ENCODE results near the gene MYO15A. TPM values are rescaled to one million over a fixed set of nuclear protein-coding genes. Genes with fewer than 3 reads are reported as not detected.

The MYO15A gene, protein sequence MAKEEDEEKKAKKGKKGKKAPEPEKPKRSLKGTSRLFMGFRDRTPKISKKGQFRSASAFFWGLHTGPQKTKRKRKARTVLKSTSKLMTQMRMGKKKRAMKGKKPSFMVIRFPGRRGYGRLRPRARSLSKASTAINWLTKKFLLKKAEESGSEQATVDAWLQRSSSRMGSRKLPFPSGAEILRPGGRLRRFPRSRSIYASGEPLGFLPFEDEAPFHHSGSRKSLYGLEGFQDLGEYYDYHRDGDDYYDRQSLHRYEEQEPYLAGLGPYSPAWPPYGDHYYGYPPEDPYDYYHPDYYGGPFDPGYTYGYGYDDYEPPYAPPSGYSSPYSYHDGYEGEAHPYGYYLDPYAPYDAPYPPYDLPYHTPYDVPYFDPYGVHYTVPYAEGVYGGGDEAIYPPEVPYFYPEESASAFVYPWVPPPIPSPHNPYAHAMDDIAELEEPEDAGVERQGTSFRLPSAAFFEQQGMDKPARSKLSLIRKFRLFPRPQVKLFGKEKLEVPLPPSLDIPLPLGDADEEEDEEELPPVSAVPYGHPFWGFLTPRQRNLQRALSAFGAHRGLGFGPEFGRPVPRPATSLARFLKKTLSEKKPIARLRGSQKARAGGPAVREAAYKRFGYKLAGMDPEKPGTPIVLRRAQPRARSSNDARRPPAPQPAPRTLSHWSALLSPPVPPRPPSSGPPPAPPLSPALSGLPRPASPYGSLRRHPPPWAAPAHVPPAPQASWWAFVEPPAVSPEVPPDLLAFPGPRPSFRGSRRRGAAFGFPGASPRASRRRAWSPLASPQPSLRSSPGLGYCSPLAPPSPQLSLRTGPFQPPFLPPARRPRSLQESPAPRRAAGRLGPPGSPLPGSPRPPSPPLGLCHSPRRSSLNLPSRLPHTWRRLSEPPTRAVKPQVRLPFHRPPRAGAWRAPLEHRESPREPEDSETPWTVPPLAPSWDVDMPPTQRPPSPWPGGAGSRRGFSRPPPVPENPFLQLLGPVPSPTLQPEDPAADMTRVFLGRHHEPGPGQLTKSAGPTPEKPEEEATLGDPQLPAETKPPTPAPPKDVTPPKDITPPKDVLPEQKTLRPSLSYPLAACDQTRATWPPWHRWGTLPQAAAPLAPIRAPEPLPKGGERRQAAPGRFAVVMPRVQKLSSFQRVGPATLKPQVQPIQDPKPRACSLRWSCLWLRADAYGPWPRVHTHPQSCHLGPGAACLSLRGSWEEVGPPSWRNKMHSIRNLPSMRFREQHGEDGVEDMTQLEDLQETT (N-terminal part only)
- total RNA-seq = 1 to 10 TPM; 2.3 to 6.1 TPM

DNA sequence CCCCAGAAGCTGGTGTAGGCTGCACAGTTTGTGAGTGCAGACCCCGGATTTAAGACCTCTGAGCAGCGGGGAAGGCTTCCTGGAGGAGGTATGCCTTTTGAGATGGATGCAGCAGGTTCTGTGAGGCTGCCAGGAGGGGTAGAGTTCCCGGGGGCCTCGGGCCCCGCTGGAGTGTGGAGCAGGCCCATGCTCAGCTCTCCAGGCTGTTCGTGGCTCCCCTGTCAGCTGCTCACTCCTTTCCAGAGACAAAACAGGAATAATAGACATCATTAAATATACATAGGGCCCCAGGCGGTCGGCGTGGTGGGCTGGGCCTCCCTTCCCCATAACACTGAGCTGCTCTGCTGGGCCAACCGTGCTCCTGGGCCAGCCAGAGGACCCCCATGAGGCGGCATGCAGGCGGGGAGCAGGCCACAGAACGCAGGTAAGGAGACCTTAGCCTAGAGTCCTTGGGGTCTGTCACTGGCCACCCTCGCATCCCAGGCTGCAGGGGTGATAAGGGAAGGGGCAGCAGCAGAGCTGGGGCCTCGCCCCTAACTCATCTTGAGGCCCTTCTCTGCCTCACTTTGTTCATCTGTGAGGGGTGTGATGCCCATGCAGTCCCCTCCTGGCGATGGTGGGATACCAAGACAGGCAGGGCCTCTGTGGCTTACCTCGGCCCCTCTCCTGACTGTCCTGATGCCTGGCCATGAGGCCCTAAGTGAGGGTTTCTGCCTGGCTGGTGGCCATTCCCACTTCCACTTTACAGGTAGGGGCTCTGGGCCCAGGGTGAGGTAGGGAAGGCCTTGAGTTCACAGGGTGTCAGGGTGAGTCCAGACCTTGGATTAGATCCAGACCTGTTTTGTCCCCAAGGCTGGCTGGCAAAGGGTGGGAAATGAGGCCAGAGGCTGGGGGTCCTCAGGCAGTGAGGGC, at the start of gene MYO15A:
Gene MYO15A, plus strand, starts transcription at position 356 of the 912 bp plus-strand sequence. CDS start 10,045 bp downstream, outside the sequence.
- Histone ChIP-seq H3K27ac (no peak within 1 kb of the TSS), H3K27me3 (replicated peaks; ENCODE audit: insufficient read depth) (no peaks in the 10 kb centered on the region), H3K4me3 (no peak within 1 kb of the TSS), H3K4me1 (ENCODE audit: control insufficient read depth in 1 of 2, low read depth in 2 of 2) (no peaks in the 10 kb centered on the region), H3K9me3 (no peaks in the 10 kb centered on the region), H3K36me3 (peaks cover 19% of the 10 kb centered on the region)
- TF ChIP-seq, protein P1, sequence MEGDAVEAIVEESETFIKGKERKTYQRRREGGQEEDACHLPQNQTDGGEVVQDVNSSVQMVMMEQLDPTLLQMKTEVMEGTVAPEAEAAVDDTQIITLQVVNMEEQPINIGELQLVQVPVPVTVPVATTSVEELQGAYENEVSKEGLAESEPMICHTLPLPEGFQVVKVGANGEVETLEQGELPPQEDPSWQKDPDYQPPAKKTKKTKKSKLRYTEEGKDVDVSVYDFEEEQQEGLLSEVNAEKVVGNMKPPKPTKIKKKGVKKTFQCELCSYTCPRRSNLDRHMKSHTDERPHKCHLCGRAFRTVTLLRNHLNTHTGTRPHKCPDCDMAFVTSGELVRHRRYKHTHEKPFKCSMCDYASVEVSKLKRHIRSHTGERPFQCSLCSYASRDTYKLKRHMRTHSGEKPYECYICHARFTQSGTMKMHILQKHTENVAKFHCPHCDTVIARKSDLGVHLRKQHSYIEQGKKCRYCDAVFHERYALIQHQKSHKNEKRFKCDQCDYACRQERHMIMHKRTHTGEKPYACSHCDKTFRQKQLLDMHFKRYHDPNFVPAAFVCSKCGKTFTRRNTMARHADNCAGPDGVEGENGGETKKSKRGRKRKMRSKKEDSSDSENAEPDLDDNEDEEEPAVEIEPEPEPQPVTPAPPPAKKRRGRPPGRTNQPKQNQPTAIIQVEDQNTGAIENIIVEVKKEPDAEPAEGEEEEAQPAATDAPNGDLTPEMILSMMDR (IDR thresholded peaks at IDR 0.05) = no peak
- ATAC-seq (ENCODE audit: insufficient number of reproducible peaks, low FRiP score, low read depth) (no peak), DNase-seq (ENCODE audit: low spot score) (no peak)

DNA sequence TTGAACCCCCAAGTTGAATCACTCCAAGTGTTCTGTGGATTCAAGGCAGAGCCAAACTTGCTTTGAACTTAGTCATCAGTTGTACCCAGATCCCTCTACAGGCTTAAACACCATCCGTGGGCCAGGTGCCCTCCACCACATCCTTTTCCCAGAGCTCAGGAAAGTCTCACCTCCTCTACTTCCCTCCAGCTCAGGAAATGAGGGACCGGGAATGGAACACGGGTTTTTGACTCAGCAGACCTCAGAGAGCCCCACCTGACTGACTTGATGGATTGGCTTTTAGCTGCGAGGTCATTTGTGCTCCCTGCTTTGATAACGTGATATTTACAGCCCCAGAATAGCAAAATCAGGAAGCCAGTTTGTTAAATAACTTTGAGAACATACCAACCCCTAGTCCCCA, 49.3 kb upstream of the MYO15A start:
- peaks cover 45% of the 10 kb centered on the region for H3K36me3 ChIP-seq
- no peak for ATAC-seq (ENCODE audit: insufficient number of reproducible peaks, low FRiP score, low read depth)
- TF ChIP-seq, protein P1 (IDR thresholded peaks at IDR 0.05) = no peak

DNA sequence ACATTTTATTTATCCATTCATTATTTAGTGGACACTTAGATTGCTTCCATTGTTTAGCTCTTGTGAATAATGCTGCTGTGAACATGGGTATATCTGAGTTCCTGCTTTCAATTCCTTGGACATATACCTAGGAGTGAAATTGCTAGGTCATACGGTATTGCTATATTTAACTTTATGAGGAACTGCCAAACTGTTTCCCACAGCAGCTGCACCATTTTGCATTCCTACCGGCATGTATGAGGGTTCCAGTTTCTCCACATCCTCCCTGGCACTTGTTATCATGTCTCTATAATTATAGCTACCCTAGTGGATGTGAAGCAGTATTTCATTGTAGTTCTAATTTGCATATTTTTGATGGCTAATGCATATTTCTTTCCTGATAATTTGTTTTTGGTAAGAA, 44.5 kb upstream of the MYO15A start:
- no peaks in the 10 kb centered on the region for H3K27me3 ChIP-seq (replicated peaks; ENCODE audit: insufficient read depth)
- TF ChIP-seq, protein P1 (IDR thresholded peaks at IDR 0.05) = no peak
- H3K4me3 ChIP-seq = no peak overlapping the region
- peaks cover 26% of the 10 kb centered on the region for H3K36me3 ChIP-seq
- no peaks in the 10 kb centered on the region for H3K4me1 ChIP-seq (ENCODE audit: control insufficient read depth in 1 of 2, low read depth in 2 of 2)
- H3K27ac ChIP-seq = no peak overlapping the region
- DNase-seq (ENCODE audit: low spot score) (no peak), ATAC-seq (ENCODE audit: insufficient number of reproducible peaks, low FRiP score, low read depth) (no peak)
- no peaks in the 10 kb centered on the region for H3K9me3 ChIP-seq

More for the DNA sequence above, 49.3 kb upstream of the MYO15A start:
- Histone ChIP-seq H3K4me3 (no peak overlapping the region), H3K27ac (no peak overlapping the region), H3K27me3 (replicated peaks; ENCODE audit: insufficient read depth) (no peaks in the 10 kb centered on the region), H3K4me1 (ENCODE audit: control insufficient read depth in 1 of 2, low read depth in 2 of 2) (no peaks in the 10 kb centered on the region), H3K9me3 (no peaks in the 10 kb centered on the region)
- no peak for DNase-seq (ENCODE audit: low spot score)

DNA sequence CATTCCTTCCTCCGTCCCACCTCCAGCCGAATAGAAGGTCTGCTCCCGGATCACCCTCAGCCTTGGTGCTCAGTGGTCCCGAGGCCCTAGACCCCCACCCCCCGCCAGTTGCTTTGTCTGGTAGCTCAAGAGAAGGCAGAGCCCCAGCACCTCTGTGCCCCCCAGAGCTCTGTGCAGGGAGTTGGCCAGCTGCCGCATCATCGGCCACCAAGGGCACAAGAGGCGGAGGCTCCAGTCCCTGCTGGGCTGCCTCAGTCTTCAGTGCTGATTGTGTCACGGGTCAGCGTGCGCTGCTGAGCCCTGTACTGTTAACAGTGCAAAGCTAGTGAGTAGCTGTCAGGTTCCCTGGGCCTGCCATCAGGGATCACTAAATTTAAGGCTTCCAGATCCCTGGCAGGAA, 43.0 kb upstream of the MYO15A start:
- ATAC-seq (ENCODE audit: insufficient number of reproducible peaks, low FRiP score, low read depth) (no peak), DNase-seq (ENCODE audit: low spot score) (no peak)
- Histone ChIP-seq H3K9me3 (no peaks in the 10 kb centered on the region), H3K4me1 (ENCODE audit: control insufficient read depth in 1 of 2, low read depth in 2 of 2) (peaks cover 0 to 2% of the 10 kb centered on the region in 2 donors), H3K27ac (no peak overlapping the region), H3K4me3 (no peak overlapping the region), H3K36me3 (peaks cover 22% of the 10 kb centered on the region), H3K27me3 (replicated peaks; ENCODE audit: insufficient read depth) (no peaks in the 10 kb centered on the region)
- TF ChIP-seq, protein P1 (IDR thresholded peaks at IDR 0.05) = no peak
